Measurements from ENCODE around the gene RPL10. TPM values are rescaled to one million over a fixed set of nuclear protein-coding genes. Genes with fewer than 3 reads are reported as not detected.

The RPL10 gene
- total and polyA plus RNA-seq, 2 of the 13 experiments (the other 11 are each of a cell fraction or from before 2014, with no cell fraction given), result 2,381 to 4,713 TPM

DNA sequence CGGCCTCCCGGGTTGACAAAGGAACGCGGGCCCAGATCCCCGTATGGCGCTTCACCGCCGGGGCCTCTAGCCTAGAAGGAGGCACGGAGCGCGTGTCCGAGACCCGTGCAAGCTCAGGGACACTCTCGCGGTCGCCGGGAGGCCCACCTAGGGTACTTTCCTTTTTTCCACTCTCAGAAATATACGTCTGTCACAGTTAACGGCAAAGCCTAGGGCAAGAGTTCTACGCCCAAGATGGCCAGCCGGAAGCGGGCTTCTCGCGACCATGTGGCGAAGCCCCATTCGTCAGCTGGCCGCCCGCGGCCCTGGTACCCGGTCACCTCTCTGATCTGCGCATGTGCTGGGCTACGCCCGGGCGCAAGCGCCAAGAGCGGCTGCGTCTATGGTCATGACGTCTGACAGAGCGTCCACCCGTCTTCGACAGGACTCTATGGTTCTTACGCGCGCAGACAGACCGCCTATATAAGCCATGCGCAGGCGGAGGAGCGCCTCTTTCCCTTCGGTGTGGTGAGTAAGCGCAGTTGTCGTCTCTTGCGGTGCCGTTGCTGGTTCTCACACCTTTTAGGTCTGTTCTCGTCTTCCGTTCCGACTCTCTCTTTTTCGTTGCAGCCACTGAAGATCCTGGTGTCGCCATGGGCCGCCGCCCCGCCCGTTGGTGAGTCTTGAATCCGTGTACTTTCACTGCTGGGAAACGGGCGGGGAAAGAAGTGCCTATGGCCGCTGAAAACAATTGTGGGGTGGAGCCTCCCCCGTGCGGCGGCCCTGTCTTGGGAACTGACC lies at the start of gene RPL10 (continued):
- TF ChIP-seq, protein P1, sequence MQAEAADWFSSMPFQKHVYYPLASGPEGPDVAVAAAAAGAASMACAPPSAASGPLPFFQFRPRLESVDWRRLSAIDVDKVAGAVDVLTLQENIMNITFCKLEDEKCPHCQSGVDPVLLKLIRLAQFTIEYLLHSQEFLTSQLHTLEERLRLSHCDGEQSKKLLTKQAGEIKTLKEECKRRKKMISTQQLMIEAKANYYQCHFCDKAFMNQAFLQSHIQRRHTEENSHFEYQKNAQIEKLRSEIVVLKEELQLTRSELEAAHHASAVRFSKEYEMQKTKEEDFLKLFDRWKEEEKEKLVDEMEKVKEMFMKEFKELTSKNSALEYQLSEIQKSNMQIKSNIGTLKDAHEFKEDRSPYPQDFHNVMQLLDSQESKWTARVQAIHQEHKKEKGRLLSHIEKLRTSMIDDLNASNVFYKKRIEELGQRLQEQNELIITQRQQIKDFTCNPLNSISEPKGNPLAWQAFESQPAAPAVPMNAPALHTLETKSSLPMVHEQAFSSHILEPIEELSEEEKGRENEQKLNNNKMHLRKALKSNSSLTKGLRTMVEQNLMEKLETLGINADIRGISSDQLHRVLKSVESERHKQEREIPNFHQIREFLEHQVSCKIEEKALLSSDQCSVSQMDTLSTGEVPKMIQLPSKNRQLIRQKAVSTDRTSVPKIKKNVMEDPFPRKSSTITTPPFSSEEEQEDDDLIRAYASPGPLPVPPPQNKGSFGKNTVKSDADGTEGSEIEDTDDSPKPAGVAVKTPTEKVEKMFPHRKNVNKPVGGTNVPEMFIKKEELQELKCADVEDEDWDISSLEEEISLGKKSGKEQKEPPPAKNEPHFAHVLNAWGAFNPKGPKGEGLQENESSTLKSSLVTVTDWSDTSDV (CRISPR knock-in tag; IDR thresholded peaks at IDR 0.05), result no peak
- TF ChIP-seq MTA3 (CRISPR knock-in tag; IDR thresholded peaks at IDR 0.05), result no peak
- 0 out of 2 replicates have a peak, but pooled peaks have one; percentile 19 for TF ChIP-seq SATB2 (CRISPR knock-in tag; IDR thresholded peaks at IDR 0.05)
- TF ChIP-seq, protein P2, sequence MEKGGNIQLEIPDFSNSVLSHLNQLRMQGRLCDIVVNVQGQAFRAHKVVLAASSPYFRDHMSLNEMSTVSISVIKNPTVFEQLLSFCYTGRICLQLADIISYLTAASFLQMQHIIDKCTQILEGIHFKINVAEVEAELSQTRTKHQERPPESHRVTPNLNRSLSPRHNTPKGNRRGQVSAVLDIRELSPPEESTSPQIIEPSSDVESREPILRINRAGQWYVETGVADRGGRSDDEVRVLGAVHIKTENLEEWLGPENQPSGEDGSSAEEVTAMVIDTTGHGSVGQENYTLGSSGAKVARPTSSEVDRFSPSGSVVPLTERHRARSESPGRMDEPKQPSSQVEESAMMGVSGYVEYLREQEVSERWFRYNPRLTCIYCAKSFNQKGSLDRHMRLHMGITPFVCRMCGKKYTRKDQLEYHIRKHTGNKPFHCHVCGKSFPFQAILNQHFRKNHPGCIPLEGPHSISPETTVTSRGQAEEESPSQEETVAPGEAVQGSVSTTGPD (CRISPR knock-in tag; IDR thresholded peaks at IDR 0.05), result no peak
- TF ChIP-seq NFIB (CRISPR knock-in tag; IDR thresholded peaks at IDR 0.05; ENCODE audit: borderline replicate concordance), result no peak
- TF ChIP-seq ZNF816 (CRISPR knock-in tag; IDR thresholded peaks at IDR 0.05; ENCODE audit: borderline replicate concordance), result no peak
- TF ChIP-seq, protein P3, sequence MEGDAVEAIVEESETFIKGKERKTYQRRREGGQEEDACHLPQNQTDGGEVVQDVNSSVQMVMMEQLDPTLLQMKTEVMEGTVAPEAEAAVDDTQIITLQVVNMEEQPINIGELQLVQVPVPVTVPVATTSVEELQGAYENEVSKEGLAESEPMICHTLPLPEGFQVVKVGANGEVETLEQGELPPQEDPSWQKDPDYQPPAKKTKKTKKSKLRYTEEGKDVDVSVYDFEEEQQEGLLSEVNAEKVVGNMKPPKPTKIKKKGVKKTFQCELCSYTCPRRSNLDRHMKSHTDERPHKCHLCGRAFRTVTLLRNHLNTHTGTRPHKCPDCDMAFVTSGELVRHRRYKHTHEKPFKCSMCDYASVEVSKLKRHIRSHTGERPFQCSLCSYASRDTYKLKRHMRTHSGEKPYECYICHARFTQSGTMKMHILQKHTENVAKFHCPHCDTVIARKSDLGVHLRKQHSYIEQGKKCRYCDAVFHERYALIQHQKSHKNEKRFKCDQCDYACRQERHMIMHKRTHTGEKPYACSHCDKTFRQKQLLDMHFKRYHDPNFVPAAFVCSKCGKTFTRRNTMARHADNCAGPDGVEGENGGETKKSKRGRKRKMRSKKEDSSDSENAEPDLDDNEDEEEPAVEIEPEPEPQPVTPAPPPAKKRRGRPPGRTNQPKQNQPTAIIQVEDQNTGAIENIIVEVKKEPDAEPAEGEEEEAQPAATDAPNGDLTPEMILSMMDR (CRISPR knock-in tag; IDR thresholded peaks at IDR 0.05), result no peak
- no peak for TF ChIP-seq HNF4A (CRISPR knock-in tag; IDR thresholded peaks at IDR 0.05)
- TF ChIP-seq, protein P4, sequence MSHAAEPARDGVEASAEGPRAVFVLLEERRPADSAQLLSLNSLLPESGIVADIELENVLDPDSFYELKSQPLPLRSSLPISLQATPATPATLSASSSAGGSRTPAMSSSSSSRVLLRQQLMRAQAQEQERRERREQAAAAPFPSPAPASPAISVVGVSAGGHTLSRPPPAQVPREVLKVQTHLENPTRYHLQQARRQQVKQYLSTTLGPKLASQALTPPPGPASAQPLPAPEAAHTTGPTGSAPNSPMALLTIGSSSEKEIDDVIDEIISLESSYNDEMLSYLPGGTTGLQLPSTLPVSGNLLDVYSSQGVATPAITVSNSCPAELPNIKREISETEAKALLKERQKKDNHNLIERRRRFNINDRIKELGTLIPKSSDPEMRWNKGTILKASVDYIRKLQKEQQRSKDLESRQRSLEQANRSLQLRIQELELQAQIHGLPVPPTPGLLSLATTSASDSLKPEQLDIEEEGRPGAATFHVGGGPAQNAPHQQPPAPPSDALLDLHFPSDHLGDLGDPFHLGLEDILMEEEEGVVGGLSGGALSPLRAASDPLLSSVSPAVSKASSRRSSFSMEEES (CRISPR knock-in tag; IDR thresholded peaks at IDR 0.05), result peak; percentile 70
- TF ChIP-seq, protein P5, sequence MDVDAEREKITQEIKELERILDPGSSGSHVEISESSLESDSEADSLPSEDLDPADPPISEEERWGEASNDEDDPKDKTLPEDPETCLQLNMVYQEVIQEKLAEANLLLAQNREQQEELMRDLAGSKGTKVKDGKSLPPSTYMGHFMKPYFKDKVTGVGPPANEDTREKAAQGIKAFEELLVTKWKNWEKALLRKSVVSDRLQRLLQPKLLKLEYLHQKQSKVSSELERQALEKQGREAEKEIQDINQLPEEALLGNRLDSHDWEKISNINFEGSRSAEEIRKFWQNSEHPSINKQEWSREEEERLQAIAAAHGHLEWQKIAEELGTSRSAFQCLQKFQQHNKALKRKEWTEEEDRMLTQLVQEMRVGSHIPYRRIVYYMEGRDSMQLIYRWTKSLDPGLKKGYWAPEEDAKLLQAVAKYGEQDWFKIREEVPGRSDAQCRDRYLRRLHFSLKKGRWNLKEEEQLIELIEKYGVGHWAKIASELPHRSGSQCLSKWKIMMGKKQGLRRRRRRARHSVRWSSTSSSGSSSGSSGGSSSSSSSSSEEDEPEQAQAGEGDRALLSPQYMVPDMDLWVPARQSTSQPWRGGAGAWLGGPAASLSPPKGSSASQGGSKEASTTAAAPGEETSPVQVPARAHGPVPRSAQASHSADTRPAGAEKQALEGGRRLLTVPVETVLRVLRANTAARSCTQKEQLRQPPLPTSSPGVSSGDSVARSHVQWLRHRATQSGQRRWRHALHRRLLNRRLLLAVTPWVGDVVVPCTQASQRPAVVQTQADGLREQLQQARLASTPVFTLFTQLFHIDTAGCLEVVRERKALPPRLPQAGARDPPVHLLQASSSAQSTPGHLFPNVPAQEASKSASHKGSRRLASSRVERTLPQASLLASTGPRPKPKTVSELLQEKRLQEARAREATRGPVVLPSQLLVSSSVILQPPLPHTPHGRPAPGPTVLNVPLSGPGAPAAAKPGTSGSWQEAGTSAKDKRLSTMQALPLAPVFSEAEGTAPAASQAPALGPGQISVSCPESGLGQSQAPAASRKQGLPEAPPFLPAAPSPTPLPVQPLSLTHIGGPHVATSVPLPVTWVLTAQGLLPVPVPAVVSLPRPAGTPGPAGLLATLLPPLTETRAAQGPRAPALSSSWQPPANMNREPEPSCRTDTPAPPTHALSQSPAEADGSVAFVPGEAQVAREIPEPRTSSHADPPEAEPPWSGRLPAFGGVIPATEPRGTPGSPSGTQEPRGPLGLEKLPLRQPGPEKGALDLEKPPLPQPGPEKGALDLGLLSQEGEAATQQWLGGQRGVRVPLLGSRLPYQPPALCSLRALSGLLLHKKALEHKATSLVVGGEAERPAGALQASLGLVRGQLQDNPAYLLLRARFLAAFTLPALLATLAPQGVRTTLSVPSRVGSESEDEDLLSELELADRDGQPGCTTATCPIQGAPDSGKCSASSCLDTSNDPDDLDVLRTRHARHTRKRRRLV (CRISPR knock-in tag; IDR thresholded peaks at IDR 0.05), result no peak
- peak; percentile 29; the same call in 1 of the 2 replicates for TF ChIP-seq HCFC1 (IDR thresholded peaks at IDR 0.05; ENCODE audit: low read depth, low read length)
- no peak for TF ChIP-seq ZNF883 (CRISPR knock-in tag; IDR thresholded peaks at IDR 0.05; ENCODE audit: not compliant biosample characterization)
- peak; percentile 28; the same call in 1 of the 2 replicates for TF ChIP-seq MEF2D (CRISPR knock-in tag; IDR thresholded peaks at IDR 0.05)
- TF ChIP-seq ESRRA (CRISPR knock-in tag; IDR thresholded peaks at IDR 0.05; ENCODE audit: low read depth), result no peak
- no peak for TF ChIP-seq ZNF382 (CRISPR knock-in tag; IDR thresholded peaks at IDR 0.05; ENCODE audit: borderline replicate concordance)

All from HepG2 (cell line).